Smooth muscle cell (in vitro differentiated cells): ENCODE results near the gene PEX5L. TPM values are rescaled to one million over a fixed set of nuclear protein-coding genes. Genes with fewer than 3 reads are reported as not detected.

Experiments
- DNase-seq: peaks from one replicate; lab custom pipeline; 2025; ENCODE audit not compliant: unreplicated experiment; lab: John Stamatoyannopoulos, UW
- H2AFZ ChIP-seq: fragments of 200-600 bp; sonication (generic); 2 replicates; pipeline ENCODE4 v1.6.0; 2016; ENCODE audit warnings: antibody characterized with exemption, low read depth, mild to moderate bottlenecking
- H3F3A ChIP-seq: fragments of 200-600 bp; sonication (generic); 2 replicates; pipeline ENCODE4 v1.6.0; 2017; ENCODE audit warnings: antibody characterized with exemption, low read depth
- H3K27ac ChIP-seq: fragments of 200-600 bp; sonication (generic); 2 replicates; pipeline ENCODE4 v1.5.1; 2016; ENCODE audit warnings: low read depth, mild to moderate bottlenecking
- H3K27me3 ChIP-seq: fragments of 200-600 bp; sonication (generic); 2 replicates; pipeline ENCODE4 v1.6.1; 2016; ENCODE audit warnings: low read depth, mild to moderate bottlenecking
- H3K36me3 ChIP-seq: fragments of 200-600 bp; sonication (generic); 2 replicates; pipeline ENCODE4 v1.5.1; 2016; ENCODE audit warnings: low read depth
- H3K4me1 ChIP-seq: fragments of 200-600 bp; sonication (generic); 2 replicates; pipeline ENCODE4 v1.5.1; 2016; ENCODE audit warnings: low read depth
- H3K4me2 ChIP-seq: fragments of 200-600 bp; sonication (generic); 2 replicates; pipeline ENCODE4 v1.6.0; 2016; ENCODE audit warnings: mild to moderate bottlenecking
- H3K4me3 ChIP-seq: fragments of 200-600 bp; sonication (generic); 2 replicates; pipeline ENCODE4 v1.5.1; 2016; ENCODE audit warnings: mild to moderate bottlenecking
- H3K79me2 ChIP-seq: fragments of 200-600 bp; sonication (generic); 2 replicates; pipeline ENCODE4 v1.6.0; 2016; ENCODE audit warnings: low read depth, mild to moderate bottlenecking
- H3K9ac ChIP-seq: fragments of 200-600 bp; sonication (generic); 2 replicates; pipeline ENCODE4 v1.6.0; 2016; ENCODE audit warnings: low read depth
- H3K9me3 ChIP-seq: fragments of 200-600 bp; sonication (generic); replicated peaks from 2 replicates; pipeline ENCODE4 v1.5.1; 2016; ENCODE audit warnings: low read depth
- H4K20me1 ChIP-seq: fragments of 200-600 bp; sonication (generic); 2 replicates; pipeline ENCODE4 v1.6.0; 2016; ENCODE audit warnings: low read depth
- CTCF ChIP-seq: fragments of 200-600 bp; sonication (generic); IDR thresholded peaks from 2 replicates; pipeline ENCODE4 v1.5.1; 2017; ENCODE audit warnings: borderline replicate concordance, mild to moderate bottlenecking, antibody characterized with exemption; ENCODE audit not compliant: insufficient read depth, poor library complexity, severe bottlenecking
- WGBS: methylation state at CpG from one replicate; pipeline ENCODE4 v1.1.7; 2016; ENCODE audit warnings: low lambda C conversion rate; 5-methylcytosine and 5-hydroxymethylcytosine counted together
- polyA plus RNA-seq: library from polyadenylated mRNA; unstranded; fragments of >200 nt; fragmentation: Nextera tagmentation; extraction: Ambion mirVana; gene quantifications from 2 replicates; pipeline ENCODE4 v1.2.1, GENCODE V29; 2016
- total RNA-seq: library from RNA; depleted of rRNA; stranded (reverse); fragments of >200 nt; gene quantifications from 2 replicates; pipeline ENCODE4 v1.2.3, GENCODE V29; 2014

PEX5L gene
- total and polyA plus RNA-seq, 2 experiments from 2014 or later = not detected

- Histone ChIP-seq H3K79me2 (no peaks in the 10 kb centered on the region), H3K27ac (no peak overlapping the region), H3K36me3 (no peaks in the 10 kb centered on the region), H4K20me1 (no peaks in the 10 kb centered on the region), H3F3A (no peaks in the 10 kb centered on the region), H3K9me3 (no peaks in the 10 kb centered on the region), H3K27me3 (no peaks in the 10 kb centered on the region), H3K4me3 (no peak overlapping the region), H3K9ac (no peak overlapping the region), H3K4me2 (no peak overlapping the region), H2AFZ (no peak overlapping the region), H3K4me1 (no peaks in the 10 kb centered on the region)
- DNase-seq = no peak
- TF ChIP-seq CTCF = no peak
- 22% methylated on average over 3 of the region's 3 CpGs for WGBS
Measured at GRCh38 chr3:179964890-179965289, 71.8 kb downstream of the PEX5L start.

GRCh38 chr3:179962629-179963387 lies 73.9 kb downstream of the PEX5L start:
- Histone ChIP-seq H3K4me1 (no peaks in the 10 kb centered on the region), H3K27ac (no peak overlapping the region), H3K36me3 (no peaks in the 10 kb centered on the region), H3K9me3 (no peaks in the 10 kb centered on the region), H2AFZ (no peak overlapping the region), H3K4me2 (no peak overlapping the region), H3K79me2 (no peaks in the 10 kb centered on the region), H3F3A (no peaks in the 10 kb centered on the region), H3K27me3 (no peaks in the 10 kb centered on the region), H3K9ac (no peak overlapping the region), H4K20me1 (no peaks in the 10 kb centered on the region), H3K4me3 (no peak overlapping the region)
- TF ChIP-seq CTCF = no peak
- 89% methylated on average over 1 of the region's 1 CpG for WGBS
- DNase-seq = no peak

GRCh38 chr3:179961703-179962078 lies 75.0 kb downstream of the PEX5L start:
- no peak for TF ChIP-seq CTCF
- no peak overlapping the region for H3K27ac ChIP-seq
- DNase-seq = no peak
- H3K79me2 ChIP-seq = no peaks in the 10 kb centered on the region
- H3K36me3 ChIP-seq = no peaks in the 10 kb centered on the region
- no peaks in the 10 kb centered on the region for H3K9me3 ChIP-seq
- no peak overlapping the region for H3K4me3 ChIP-seq
- H3F3A ChIP-seq = no peaks in the 10 kb centered on the region
- no peaks in the 10 kb centered on the region for H3K4me1 ChIP-seq
- 89% methylated on average over 5 of the region's 5 CpGs for WGBS
- H4K20me1 ChIP-seq = no peaks in the 10 kb centered on the region
- no peaks in the 10 kb centered on the region for H3K27me3 ChIP-seq
- H3K4me2 ChIP-seq = no peak overlapping the region
- no peak overlapping the region for H3K9ac ChIP-seq
- no peak overlapping the region for H2AFZ ChIP-seq

GRCh38 chr3:179961071-179961702 lies 75.5 kb downstream of the PEX5L start:
- Histone ChIP-seq H3K4me3 (no peak overlapping the region), H3K9ac (no peak overlapping the region), H3K9me3 (no peaks in the 10 kb centered on the region), H4K20me1 (no peaks in the 10 kb centered on the region), H3K27me3 (no peaks in the 10 kb centered on the region), H3K4me2 (no peak overlapping the region), H3K4me1 (no peaks in the 10 kb centered on the region), H3F3A (no peaks in the 10 kb centered on the region), H2AFZ (no peak overlapping the region), H3K79me2 (no peaks in the 10 kb centered on the region), H3K27ac (no peak overlapping the region), H3K36me3 (no peaks in the 10 kb centered on the region)
- 90% methylated on average over 6 of the region's 6 CpGs for WGBS
- no peak for TF ChIP-seq CTCF
- DNase-seq = no peak
